Islet precursor cell (in vitro differentiated cells): Measurements from ENCODE around the gene MRNIP.

Experiments
- DNase-seq: peaks from one replicate; pipeline ENCODE4 v3.0.0-alpha.2; 2018

The MRNIP gene

DNA sequence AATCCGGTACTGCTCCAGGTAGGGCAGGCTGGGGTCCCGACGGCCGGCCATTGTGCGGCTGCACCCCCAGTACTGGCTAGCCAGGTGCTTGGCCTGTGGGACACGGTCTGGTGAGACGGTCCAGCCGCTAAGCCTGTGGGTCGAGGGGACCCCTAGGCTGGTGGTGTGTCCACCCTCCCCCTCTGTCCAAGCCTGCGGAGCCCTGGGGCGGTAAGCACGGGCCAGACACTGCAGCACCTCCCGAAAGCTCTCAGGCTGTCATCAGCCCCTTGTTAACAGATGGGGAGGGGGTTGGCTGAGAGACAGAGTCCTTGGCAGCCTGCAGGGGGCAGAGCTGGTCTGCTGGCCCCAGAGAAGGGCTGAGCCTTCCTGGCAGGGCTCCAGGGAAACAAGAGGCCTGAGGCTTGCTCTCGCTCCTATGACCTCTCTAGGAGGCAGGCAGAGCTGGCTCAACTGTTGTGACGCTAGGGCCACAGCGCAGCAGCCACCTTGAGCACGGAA, 11.8 kb upstream of the MRNIP start:
- DNase-seq: peak; percentile 80

DNA sequence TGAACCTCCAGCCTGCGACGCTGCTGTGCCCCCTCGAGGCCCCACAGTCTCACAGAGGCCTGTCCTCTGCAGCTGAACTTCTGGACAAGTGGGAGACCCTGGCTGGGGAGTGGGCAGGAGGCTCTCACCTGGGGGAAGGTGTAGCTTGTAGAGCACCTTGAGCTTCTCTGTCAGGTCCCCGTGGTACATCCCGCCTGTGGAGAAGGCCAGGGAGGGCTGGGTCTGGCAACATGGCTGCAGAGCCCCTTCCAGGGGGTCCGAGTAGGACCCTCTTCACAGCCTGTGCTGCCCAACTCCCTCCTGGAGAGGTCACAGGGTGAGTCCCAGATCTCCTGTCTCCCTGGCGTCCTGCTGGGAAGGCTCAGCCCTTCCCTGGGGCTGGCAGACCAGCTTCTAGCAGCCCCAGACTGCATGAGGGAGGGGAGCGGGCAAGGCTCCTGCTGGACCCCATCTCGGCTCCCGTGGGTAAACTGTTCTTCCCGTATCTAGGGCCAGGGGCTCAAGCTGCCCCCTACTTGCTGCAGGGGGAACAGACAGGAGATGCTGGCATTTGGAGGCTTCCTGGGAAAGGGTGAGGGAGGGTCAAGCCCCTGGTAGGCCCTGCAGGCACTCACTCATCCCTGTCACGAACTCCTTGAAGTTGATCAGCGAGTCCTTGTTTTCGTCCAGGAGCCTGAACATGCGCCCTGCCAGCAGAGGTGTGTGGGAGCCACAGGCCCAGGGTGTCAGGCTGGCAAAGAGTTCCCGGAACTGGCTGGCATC, 11.2 kb upstream of the MRNIP start:
- DNase-seq: peak; percentile 51

DNA sequence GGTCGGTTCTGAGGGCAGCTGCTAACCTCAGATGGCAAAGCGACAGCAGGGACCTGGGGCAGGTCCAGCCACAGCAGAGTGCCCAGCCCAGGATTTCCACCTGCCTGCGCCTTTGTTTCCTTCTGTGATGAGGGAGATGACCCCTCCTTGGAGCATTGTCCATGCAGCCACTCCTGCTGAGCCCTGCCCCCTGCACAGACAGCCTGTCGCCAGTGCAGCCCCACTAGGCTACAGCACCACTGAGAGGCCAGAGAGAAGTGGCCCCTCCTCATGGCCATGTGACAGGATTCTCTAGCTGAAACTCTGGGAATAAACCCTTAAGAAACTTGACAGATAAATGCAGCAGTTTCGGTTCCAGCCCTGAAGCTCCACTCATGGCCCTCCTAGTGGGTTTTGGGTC, 10.5 kb upstream of the MRNIP start:
- peak; percentile 37 for DNase-seq

DNA sequence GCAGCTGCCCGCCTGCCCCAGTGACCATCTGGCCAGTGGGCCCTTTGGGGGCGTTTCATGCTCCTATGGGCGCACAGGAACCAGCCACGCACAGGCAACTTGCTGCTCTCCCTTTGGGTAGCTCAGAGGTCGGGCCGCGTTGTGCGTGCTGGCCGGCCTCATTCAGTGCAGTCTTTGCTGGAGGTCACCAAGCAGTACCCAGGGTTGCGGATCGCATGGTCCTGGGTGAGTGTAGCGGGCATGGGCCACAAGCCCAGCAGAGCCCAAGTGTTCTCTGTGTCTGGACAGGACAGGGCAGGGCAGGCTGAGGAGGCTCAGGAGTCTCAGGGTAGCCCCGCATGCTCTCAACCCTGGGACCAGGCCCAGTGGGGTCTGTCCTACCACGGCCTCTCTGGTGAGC, 9.9 kb upstream of the MRNIP start:
- peak; percentile 29 for DNase-seq

DNA sequence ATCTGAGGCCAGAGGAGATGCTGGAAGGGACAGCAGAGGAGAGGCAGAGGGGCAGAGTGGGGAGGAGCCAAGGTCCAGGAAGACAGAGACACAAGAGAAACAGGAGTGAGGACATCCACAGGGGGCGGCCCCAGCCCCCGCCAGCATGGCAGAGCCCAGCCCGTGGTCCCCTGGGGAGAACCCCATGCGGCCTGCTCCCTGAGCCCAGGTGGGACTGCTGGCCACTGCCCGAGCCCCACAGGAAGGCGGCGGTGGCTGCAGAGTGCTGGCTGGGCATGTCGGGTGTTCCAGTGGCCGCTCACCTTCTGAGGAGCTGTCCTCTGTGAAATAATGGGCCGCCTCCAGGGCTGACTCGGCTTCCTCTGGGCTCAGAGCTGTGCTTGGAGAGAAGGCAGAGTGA, 8.9 kb upstream of the MRNIP start:
- DNase-seq: peak; percentile 50

DNA sequence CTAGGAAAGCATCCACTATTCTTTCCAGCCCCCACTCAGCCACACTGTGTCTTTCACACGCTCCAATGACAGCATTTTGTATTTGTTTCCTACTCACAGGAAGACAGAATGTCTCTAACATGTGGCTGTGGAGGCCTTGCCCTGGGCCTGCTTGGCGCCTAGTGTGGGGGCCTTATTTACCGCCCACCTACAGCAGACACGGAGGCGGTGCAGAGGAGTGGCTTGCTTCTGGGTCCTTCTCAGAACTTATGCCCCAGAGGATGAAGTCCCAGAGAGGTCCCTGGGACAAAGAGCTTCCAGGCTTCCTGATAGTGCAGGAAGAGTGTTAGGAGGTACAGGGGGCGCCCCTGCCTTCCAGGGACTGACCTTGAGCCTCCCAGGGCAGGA, 8.5 kb upstream of the MRNIP start:
- DNase-seq: no peak

DNA sequence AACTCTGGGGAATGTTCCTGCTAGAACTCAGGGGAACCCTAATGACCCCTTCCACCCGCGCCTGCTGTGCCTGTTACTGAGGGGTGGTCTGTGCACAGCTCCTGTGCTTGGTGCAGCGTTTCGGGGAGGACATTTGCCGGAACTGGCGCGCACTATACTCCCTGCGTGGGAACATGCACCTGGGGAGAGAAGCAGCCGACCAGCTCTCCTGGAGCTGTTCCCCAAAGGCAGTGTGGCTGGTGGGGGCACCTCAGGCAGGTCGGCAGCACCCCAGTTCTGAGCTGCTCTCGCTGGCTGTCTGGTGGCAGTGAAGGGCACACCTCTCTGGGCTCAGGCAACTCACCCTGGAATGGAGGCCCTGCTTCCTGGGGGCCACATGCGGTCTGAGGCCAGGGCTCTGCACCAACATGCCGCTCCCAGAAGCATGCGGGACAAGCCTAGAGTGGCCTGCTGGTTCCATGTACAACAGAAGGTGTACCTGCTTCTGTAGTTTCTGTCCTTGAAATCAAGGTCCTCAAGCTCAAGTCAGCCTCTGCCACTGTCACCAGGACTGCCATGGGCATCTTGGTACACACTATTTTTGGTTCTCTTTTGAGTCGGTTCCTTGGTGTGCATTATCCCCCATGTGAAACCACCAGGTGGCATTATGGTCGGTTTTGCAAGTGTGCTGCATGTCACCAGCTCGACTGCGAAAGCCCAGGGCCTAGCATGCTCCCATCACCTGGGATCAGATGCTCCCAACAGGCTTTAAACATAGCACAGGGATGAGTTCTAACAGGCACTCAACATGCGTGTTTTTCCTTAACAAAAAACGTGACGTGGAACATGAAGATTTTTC, 7.8 kb upstream of the MRNIP start:
- DNase-seq: peak; percentile 45

DNA sequence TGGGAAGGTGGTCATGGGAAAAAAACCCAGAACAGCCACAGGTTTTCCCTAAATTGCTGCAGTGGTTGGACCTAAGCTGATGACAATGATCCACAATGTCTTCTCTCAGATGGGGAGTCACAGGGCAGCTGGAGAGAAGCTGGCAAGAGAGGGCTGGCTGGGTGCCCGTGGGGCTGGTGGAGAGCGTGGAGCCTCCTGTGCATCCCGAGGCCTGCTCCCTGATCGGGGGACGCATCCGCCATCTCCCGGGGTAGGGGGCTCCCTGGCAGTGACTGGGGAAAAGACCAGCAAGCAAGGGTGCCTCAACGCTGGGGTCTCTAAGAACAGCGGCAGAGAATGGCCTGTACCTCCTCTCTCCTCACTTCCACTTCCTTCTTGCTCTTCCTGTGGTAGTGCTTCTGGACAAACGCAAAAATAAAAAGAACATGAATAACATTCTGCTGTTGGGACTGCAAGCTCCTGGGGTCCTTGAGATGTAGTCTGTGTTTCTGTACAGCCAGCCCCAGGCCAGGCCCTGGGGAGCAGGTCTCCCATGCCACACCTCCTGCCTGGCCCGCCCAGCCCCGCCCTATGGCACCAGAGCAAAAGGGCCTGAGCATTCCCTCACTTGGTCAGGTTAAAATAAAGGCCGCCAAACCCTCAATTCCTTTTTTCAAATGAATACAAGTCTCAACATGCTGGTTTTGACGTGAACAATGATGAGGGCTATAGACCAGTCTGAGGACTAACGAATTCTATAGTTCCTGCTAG, 7.0 kb upstream of the MRNIP start:
- DNase-seq: peak; percentile 48

DNA sequence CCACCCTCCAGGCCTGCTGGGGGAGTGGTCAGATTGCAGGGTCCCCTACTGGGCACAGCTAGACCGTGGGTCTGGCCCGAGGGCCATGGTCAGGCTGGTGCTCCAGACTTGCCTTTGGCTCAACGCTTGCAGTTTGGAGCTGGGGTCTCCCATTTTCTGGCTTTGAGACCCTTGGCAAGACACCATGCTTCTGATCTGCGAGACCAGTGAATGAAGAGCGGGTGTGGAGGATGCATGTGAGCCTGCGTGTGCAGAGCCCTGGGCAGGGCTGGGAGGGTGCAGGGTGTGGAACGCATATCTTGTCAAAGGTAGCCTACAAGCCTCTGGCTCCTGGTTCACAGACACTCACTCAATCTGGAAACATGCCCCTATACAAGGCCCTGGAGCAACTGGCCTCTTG, 6.1 kb upstream of the MRNIP start:
- DNase-seq: peak; percentile 36

DNA sequence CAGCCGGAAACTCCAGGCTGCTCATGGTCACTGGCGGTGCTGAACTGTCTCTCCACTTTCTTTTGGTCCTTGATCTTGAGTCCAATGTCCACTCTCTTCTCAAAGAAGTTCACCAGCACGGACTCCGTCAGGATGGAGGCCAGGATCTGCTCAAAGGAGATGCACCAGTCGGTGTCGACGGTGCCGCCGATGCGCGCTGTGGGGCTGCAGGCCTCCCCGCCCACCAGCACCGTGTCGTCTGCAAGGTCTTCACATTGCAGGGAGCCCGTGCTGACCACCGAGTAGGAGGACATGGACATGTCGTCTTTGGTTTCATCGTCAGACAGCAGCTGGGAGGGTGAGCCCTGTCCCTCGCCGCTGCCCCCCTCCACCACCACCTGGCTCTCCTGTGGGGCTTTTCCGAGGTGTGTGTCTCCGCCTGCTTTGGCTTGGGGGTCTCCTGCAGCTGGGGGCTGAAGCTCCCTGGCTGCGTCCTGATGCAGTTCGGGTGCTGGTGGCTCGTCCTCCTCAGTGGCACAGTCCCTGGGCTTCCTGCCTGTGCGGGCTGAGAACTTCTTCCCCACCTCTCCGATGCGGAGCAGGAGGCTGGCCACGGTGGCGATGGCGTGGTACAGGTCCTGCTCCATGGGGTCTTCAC, 5.0 kb upstream of the MRNIP start:
- no peak for DNase-seq

DNA sequence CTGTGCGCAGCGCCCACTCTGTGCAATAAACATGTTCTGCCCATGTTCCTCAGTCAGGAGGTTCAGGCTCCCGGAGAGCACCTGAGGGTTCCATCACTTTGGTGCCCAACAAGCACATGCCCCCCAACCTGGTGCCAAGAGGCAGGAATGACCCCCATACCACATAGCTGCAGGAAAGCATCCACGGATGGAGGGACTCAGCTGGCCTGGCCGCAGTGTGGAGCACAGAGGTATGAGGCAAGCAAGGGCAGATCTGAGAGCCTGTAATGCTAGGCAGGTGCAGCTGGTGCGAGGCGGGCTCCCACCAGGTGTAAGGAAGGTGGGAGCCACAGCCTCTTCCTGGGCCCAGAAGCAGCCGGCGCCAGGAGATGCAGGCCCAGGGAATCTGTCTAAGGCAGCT, 4.3 kb upstream of the MRNIP start:
- DNase-seq: no peak

DNA sequence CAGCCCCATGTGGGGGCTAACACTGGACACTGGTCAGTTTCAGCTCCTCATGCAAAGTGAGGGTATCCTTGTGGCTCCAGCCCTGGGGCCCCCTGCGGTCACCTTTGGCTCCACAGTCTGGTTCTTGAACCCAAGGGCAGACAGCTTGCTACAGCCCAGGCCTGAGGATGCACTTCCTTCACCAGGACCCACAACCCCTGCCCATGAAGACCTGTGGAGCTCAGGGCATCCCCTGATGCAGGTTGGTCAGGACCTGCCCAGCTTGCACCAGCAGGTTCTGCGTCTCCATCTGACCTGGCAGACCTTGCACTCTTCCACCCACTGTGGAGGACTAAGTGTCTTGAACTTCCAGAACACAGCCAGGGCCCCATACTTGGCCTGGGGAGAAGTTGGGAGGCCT, 3.7 kb upstream of the MRNIP start:
- peak; percentile 17 for DNase-seq

DNA sequence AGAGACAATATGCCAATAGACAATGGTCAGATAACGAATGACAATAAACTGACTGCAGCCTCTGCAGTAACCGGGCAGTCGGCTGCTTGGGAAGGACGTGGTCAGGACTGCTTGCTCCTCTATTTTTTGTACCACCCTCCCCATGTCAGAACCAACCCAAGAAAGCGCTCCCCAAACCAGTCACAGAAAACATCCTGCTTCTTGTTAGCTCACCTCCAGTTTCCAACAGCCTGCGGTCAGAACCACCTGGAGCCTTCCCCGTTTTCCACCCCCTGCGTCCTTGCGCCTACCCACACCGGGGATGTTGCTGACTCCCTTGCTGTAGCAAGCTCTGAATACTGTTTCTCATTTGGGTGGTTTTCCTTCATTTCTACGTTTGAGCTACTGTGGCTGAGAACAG, 1.7 kb upstream of the MRNIP start:
- DNase-seq: peak; percentile 42

DNA sequence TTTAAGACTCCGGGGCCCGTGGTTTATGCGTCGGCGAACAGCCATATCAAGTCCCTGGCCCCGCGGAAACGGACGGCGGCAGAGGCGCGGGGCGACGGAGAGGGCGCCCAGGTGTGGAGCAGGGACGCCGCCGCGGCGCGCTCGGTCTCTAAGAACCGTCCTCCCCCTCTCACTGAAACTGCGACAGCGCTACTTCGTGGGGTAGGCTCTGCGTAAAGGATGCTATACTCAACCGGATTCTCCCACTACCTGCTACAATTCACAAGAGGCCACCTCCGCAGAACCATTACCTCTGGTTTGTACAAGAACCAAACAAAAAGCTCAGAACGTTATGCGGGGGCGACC, 404 bp downstream of the MRNIP start:
- no peak for DNase-seq

DNA sequence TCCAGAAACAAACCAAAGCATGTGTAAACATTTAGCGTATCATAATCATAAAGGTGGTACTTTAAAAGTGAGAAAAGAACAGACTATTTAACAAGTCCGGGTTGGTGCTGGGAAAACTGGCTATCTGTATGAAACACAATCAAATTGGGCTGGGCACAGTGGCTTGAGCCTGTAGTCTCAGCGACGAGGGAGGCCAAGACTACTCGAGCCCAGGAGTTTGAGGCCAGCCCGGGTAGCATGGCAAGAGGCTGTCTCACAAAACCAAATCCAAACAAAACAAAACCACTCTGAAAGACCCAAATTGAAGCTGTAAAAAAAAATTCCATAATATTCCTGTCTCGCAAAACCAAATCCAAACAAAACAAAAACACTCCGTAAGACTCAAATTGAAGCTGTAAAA, 4.3 kb downstream of the MRNIP start:
- DNase-seq: no peak

DNA sequence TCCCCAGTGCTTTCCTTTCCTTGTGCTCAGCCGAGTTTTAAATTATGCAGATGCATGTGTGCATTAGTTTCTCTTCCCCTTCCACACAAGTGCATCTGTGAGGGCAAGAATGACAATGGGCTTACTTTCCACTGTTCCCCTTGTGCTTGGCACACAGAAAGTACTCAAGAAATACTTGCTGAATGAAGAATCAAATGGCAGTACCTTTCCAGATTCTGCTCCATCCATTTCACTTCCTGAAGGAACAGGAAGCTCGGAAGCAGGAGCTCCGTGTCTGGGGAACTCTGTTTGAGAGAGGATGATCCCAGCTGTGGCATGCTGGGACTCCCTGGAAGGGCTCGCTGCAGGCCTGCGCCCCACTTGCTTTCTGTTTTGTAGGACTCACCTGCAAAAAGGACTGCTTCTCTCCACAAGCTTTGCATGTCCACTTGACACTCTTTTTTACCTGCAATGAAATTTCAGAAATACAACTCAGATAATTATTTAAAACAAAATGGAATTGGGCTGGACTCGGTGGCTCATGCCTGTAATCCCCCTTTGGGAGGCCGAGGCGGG, 5.5 kb downstream of the MRNIP start:
- no peak for DNase-seq

DNA sequence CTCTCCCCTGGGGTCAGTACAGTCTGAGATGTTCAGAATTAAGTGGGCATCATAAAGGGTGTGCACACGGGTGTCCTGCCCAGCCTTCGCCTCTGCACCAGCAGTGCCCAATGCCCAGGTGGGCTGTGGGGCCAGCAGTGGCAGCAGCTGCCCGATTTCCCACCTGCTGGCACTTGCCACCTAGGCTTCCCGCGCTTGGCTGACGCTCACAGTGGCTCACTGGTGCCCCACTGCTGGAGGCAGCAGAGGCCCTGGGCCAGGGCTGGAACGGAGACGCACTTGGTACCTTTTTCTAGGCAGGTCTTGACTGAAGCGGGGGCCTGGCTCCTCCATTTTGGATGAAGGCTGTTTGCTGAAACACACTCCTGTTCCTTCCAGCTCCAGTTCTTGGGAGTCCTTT, 17.0 kb downstream of the MRNIP start:
- no peak for DNase-seq

DNA sequence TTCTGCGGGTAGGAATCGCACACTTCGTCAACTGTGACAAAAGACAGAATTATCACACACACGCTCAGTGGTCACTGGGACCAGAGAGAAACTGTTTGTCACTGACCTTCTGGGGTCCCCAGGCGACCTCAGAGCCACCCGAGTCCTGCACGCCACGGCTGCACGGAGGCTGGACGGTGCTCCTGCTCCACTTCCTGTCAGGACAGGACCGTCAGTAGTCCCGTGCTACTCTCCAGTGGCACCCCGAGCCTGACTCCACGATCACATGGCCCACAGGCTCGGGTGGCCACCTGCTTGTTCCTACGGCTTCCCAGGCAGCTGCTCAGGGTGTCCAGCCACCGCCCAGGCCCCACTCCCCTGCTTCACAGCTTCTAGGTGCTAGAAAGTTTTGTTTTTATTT, 17.9 kb downstream of the MRNIP start:
- no peak for DNase-seq

DNA sequence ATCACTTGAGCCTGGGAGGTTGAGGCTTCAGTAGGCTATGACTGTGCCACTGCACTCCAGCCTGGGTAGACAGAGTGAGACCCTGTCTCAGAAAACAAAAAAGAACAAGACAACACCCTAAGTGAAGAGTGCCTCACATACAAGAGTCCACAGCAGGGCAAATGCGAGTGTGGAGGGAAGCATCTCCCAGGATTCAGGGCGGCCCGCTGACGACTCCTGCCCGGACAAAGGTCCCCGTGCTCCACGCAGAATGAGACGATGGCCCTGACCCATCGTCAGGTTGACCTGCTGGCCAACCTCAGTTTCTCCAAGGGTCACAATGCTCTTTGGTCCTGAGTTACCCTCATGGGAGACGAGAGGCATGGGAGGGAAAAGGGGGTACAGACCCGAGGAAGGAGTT, 18.3 kb downstream of the MRNIP start:
- no peak for DNase-seq

DNA sequence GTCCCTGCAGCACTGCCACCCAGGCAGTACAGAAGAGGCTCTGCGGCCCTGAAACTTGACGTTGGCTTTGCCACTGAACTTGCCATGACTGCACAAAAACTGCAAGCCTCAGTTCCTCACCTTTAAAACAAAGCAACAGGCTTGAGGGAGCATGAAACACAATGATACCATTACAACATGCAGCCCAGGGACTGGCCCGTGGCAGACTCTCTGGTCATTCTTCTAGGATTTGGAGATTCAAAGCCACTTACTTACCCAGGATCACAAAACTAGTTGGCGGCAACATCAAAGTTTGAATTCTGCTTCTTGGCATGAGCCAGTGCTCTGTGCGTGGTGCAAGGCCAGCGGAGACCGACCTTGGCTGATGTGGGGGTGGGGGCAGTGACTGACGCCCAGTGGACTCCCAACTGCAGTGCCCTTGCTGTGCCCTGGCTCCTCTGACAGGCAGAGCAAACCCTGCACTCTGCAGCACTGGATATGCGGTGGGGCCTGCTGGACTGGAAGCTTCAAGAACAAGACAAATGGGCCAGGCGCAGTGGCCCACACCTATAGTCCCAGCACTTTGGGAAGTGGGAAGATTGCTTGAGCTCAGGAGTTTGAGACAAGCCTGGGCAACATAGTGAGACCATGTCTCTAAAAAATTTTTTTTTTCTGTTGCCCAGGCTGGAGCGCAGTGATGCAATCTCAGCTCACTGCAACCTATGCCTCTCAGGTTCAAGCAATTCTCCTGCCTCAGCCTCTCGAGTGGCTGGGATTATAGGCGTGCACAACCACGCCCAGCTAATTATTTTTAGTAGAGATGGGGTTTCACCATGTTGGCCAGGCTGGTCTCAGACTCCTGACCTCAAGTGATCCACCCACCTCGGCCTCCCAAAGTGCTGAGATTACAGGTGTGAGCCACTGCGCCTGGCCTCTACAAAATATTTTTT, 19.0 kb downstream of the MRNIP start:
- no peak for DNase-seq
